Calu3 (cell line): ENCODE measurements around the gene GBP5. TPM values are rescaled to one million over a fixed set of nuclear protein-coding genes. Genes with fewer than 3 reads are reported as not detected.

Experiments used
- BruUV-seq: library from RNA; stranded (reverse); fragments of 400-500 nt; replicated peaks from 2 replicates; lab custom pipeline; 2021; lab: Mats Ljungman, UMichigan
- CTCF ChIA-PET: fragments of 300-600 bp; sonication (Branson Sonifier 250); formaldehyde crosslinking; loops from one replicate; lab custom pipeline; 2022; ENCODE audit warnings: antibody characterized with exemption; lab: Charles Lee
- DNase-seq: peaks from one replicate; pipeline ENCODE4 v3.0.0; 2022
- H3K27ac Mint-ChIP-seq: one replicate; pipeline ENCODE4 v1.8.0; 2022; ENCODE audit warnings: mixed read lengths; ENCODE audit not compliant: unreplicated experiment
- H3K27me3 Mint-ChIP-seq: one replicate; pipeline ENCODE4 v1.8.0; 2022; ENCODE audit warnings: mixed read lengths; ENCODE audit not compliant: unreplicated experiment
- H3K36me3 Mint-ChIP-seq: one replicate; pipeline ENCODE4 v1.8.0; 2022; ENCODE audit warnings: mild to moderate bottlenecking, moderate library complexity, mixed read lengths; ENCODE audit not compliant: insufficient read depth, unreplicated experiment
- H3K4me1 Mint-ChIP-seq: one replicate; pipeline ENCODE4 v1.8.0; 2022; ENCODE audit warnings: mild to moderate bottlenecking, low read depth, mixed read lengths; ENCODE audit not compliant: unreplicated experiment
- H3K4me3 Mint-ChIP-seq: one replicate; pipeline ENCODE4 v1.8.0; 2022; ENCODE audit warnings: mild to moderate bottlenecking, low read depth, moderate library complexity, mixed read lengths; ENCODE audit not compliant: unreplicated experiment
- H3K9me3 Mint-ChIP-seq: one replicate; pipeline ENCODE4 v1.8.0; 2022; ENCODE audit warnings: low read depth, mixed read lengths; ENCODE audit not compliant: unreplicated experiment
- intact Hi-C: fragments of 100-400 bp; cut with micrococcal nuclease; formaldehyde crosslinking; loops from one replicate; pipeline ENCODE4 v1.10.0; 2022; ENCODE audit not compliant: unreplicated experiment
- total RNA-seq: library from RNA; stranded (reverse); gene quantifications from 2 replicates; pipeline ENCODE4 v1.2.3, GENCODE V29; 2022
- TF ChIP-seq, protein P1 (sequence below): fragments of 200-600 bp; IDR thresholded peaks from one replicate; pipeline ENCODE4 v1.8.0; 2022; ENCODE audit warnings: antibody characterized with exemption; ENCODE audit not compliant: unreplicated experiment

The GBP5 gene
- total RNA-seq, 1 experiment from 2014 or later = not detected

- intact Hi-C loops = no loop called here
- CTCF ChIA-PET = no interaction called here
- Mint-ChIP-seq H3K27me3 (no peaks in the 10 kb centered on the region), H3K4me3 (no peak overlapping the region), H3K27ac (no peak overlapping the region), H3K4me1 (no peaks in the 10 kb centered on the region), H3K36me3 (no peaks in the 10 kb centered on the region), H3K9me3 (no peaks in the 10 kb centered on the region)
- BruUV-seq = no TSS peak
- TF ChIP-seq, protein P1, sequence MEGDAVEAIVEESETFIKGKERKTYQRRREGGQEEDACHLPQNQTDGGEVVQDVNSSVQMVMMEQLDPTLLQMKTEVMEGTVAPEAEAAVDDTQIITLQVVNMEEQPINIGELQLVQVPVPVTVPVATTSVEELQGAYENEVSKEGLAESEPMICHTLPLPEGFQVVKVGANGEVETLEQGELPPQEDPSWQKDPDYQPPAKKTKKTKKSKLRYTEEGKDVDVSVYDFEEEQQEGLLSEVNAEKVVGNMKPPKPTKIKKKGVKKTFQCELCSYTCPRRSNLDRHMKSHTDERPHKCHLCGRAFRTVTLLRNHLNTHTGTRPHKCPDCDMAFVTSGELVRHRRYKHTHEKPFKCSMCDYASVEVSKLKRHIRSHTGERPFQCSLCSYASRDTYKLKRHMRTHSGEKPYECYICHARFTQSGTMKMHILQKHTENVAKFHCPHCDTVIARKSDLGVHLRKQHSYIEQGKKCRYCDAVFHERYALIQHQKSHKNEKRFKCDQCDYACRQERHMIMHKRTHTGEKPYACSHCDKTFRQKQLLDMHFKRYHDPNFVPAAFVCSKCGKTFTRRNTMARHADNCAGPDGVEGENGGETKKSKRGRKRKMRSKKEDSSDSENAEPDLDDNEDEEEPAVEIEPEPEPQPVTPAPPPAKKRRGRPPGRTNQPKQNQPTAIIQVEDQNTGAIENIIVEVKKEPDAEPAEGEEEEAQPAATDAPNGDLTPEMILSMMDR = no peak
- no peak for DNase-seq
These were observed 29.6 kb downstream of the GBP5 start for GRCh38 chr1:89243046-89243445.

Other genes with a start within 250 kb of the GBP5 start
- gene GBP3, start 250.0 kb downstream of the GBP5 start, total RNA-seq = 60.0 and 95.4 TPM in 2 replicates
- gene GBP1, start 207.7 kb downstream of the GBP5 start, total RNA-seq = 27.0 and 44.9 TPM in 2 replicates
- gene GBP2, start 146.7 kb downstream of the GBP5 start, total RNA-seq = 29.7 and 37.8 TPM in 2 replicates
- gene GBP7, start 96.9 kb downstream of the GBP5 start, total RNA-seq = 0.19 and 0.24 TPM in 2 replicates
- gene GBP4, start 73.9 kb downstream of the GBP5 start, total RNA-seq = 10.3 and 26.6 TPM in 2 replicates
- 0.12 and 0.37 TPM in 2 replicates for gene GBP6, start 91.2 kb upstream of the GBP5 start, total RNA-seq